Adipocyte (in vitro differentiated cells): ENCODE measurements around the gene MT4.

Experiments used
- DNase-seq: peaks from one replicate; pipeline ENCODE4 v3.0.0-alpha.2; 2015; ENCODE audit warnings: low read depth
- H3K27me3 ChIP-seq: replicated peaks from 2 replicates; pipeline ENCODE4 v1.7.0; 2013; ENCODE audit warnings: mild to moderate bottlenecking, low read length, moderate library complexity; ENCODE audit not compliant: control insufficient read depth, insufficient read depth
- H3K36me3 ChIP-seq: 2 replicates; pipeline ENCODE4 v1.7.0; 2013; ENCODE audit warnings: low read length, mild to moderate bottlenecking, moderate library complexity; ENCODE audit not compliant: control insufficient read depth, insufficient read depth, severe bottlenecking
- H3K4me1 ChIP-seq: 2 replicates; pipeline ENCODE4 v1.7.0; 2013; ENCODE audit warnings: mild to moderate bottlenecking, low read length, moderate library complexity; ENCODE audit not compliant: control insufficient read depth, insufficient read depth
- H3K4me3 ChIP-seq: 2 replicates; pipeline ENCODE4 v1.7.0; 2013; ENCODE audit warnings: mild to moderate bottlenecking, low read length, moderate library complexity
- H3K9ac ChIP-seq: 2 replicates; pipeline ENCODE4 v1.7.0; 2013; ENCODE audit warnings: mild to moderate bottlenecking, low read length, moderate library complexity
- H3K9me3 ChIP-seq: 2 replicates; pipeline ENCODE4 v1.7.0; 2013; ENCODE audit warnings: mild to moderate bottlenecking, low read length, moderate library complexity; ENCODE audit not compliant: control insufficient read depth

The MT4 gene

GRCh38 chr16:56614549-56614991, 49.7 kb downstream of the MT4 start:
- no peak overlapping the region for H3K9ac ChIP-seq
- no peak overlapping the region for H3K4me3 ChIP-seq
- H3K9me3 ChIP-seq: no peaks in the 10 kb centered on the region
- H3K36me3 ChIP-seq: no peaks in the 10 kb centered on the region
- peak; percentile 25 for DNase-seq
- H3K4me1 ChIP-seq: peaks cover 40% of the 10 kb centered on the region
- no peaks in the 10 kb centered on the region for H3K27me3 ChIP-seq

GRCh38 chr16:56615353-56615752, 50.5 kb downstream of the MT4 start:
- no peaks in the 10 kb centered on the region for H3K27me3 ChIP-seq

GRCh38 chr16:56616608-56617211, 51.8 kb downstream of the MT4 start:
- Histone ChIP-seq H3K36me3 (no peaks in the 10 kb centered on the region), H3K9ac (peak overlapping the region; percentile 81), H3K4me1 (peaks cover 21% of the 10 kb centered on the region), H3K4me3 (peak overlapping the region; percentile 78), H3K27me3 (no peaks in the 10 kb centered on the region), H3K9me3 (no peaks in the 10 kb centered on the region)
- DNase-seq: no peak

More at GRCh38 chr16:56615353-56615752, 50.5 kb downstream of the MT4 start:
- H3K9me3 ChIP-seq: no peaks in the 10 kb centered on the region
- DNase-seq: no peak
- no peak overlapping the region for H3K4me3 ChIP-seq
- H3K4me1 ChIP-seq: peaks cover 34% of the 10 kb centered on the region
- no peaks in the 10 kb centered on the region for H3K36me3 ChIP-seq
- H3K9ac ChIP-seq: no peak overlapping the region

- H3K9ac ChIP-seq: peak overlapping the region; percentile 81
- H3K4me1 ChIP-seq: peaks cover 19% of the 10 kb centered on the region
- H3K9me3 ChIP-seq: no peaks in the 10 kb centered on the region
- H3K36me3 ChIP-seq: no peaks in the 10 kb centered on the region
- H3K27me3 ChIP-seq: no peaks in the 10 kb centered on the region
- H3K4me3 ChIP-seq: peak overlapping the region; percentile 78
- peak; percentile 28 for DNase-seq
These were observed 52.6 kb downstream of the MT4 start for GRCh38 chr16:56617212-56618085.

- Histone ChIP-seq H3K27me3 (no peaks in the 10 kb centered on the region), H3K4me3 (no peak overlapping the region), H3K9me3 (no peaks in the 10 kb centered on the region), H3K36me3 (no peaks in the 10 kb centered on the region), H3K4me1 (peaks cover 16% of the 10 kb centered on the region), H3K9ac (no peak overlapping the region)
- no peak for DNase-seq
These were observed 53.3 kb downstream of the MT4 start for GRCh38 chr16:56618138-56618537.
